MM.1S (cell line): ENCODE results near the gene MUC5B.

Experiments used
- EZH2phosphoT487 ChIP-seq: fragments of 300-600 bp; sonication (generic); IDR thresholded peaks from 2 replicates; pipeline ENCODE4 v1.6.1; 2018; ENCODE audit warnings: antibody characterized with exemption, low read length
- TF ChIP-seq, protein P1 (sequence below): fragments of 300-600 bp; sonication (generic); IDR thresholded peaks from 2 replicates; pipeline ENCODE4 v1.5.1; 2016; ENCODE audit warnings: antibody characterized with exemption, low read length, mixed read lengths

DNA sequence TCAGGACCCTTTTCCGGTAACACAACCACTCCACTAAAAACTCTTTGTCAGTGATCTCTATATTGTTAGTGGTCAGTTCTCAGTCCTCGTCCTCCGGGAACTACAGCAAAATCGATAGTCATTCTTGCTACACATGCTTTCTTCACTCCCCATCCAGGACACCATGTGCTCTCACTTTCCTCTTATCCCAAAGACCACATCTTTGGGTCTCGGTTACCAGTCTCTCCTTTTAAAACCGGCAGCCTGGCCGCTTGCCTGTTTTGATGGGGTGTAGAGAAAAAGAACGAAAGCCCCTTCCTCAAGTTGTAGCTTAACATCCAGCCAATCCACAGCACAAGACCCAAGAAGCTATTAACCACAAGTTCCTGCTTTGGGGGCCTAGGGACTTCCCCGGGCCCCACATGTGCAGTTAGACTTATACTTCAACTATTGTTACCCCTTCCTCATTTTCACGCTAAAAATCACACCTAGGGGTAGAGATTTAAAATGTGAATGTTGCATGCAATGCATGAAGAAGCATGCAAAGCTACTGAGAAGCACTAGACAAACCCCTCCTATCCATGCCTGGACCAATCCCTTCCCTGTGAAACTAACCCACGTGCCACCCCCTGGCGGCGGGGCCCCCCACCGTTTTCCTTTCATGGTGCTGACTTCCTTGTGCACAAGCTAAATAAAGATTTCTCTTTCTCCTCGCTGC, 88.1 kb downstream of the MUC5B start:
- TF ChIP-seq, protein P1, sequence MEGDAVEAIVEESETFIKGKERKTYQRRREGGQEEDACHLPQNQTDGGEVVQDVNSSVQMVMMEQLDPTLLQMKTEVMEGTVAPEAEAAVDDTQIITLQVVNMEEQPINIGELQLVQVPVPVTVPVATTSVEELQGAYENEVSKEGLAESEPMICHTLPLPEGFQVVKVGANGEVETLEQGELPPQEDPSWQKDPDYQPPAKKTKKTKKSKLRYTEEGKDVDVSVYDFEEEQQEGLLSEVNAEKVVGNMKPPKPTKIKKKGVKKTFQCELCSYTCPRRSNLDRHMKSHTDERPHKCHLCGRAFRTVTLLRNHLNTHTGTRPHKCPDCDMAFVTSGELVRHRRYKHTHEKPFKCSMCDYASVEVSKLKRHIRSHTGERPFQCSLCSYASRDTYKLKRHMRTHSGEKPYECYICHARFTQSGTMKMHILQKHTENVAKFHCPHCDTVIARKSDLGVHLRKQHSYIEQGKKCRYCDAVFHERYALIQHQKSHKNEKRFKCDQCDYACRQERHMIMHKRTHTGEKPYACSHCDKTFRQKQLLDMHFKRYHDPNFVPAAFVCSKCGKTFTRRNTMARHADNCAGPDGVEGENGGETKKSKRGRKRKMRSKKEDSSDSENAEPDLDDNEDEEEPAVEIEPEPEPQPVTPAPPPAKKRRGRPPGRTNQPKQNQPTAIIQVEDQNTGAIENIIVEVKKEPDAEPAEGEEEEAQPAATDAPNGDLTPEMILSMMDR = no peak
- no peak for TF ChIP-seq EZH2phosphoT487
